Activated CD4-positive, alpha-beta memory T cell treated with anti-CD3 and anti-CD28 coated beads for 36 hours (primary cell): ENCODE data around the gene CEP112. TPM values are rescaled to one million over a fixed set of nuclear protein-coding genes. Genes with fewer than 3 reads are reported as not detected.
A peak's percentile ranks its signal among the peaks of the same experiment; 100 is the strongest.

Experiments
- CTCF ChIA-PET: fragments of 350-600 bp; sonication (Branson Sonifier 250); formaldehyde crosslinking; loops from one replicate; lab custom pipeline; 2021; ENCODE audit warnings: antibody characterized with exemption, inconsistent platforms; lab: Charles Lee
- POLR2A ChIA-PET: fragments of 350-600 bp; sonication (Branson Sonifier 250); formaldehyde crosslinking; loops from one replicate; lab custom pipeline; 2021; ENCODE audit warnings: antibody characterized with exemption; lab: Charles Lee
- DNase-seq: peaks from one replicate; pipeline ENCODE4 v3.0.0-alpha.2; 2020
- H3K27ac Mint-ChIP-seq: one replicate; pipeline ENCODE4 v1.8.0; 2021; ENCODE audit warnings: mixed read lengths
- H3K27me3 Mint-ChIP-seq: one replicate; pipeline ENCODE4 v1.8.0; 2021; ENCODE audit warnings: mixed read lengths
- H3K36me3 Mint-ChIP-seq: one replicate; pipeline ENCODE4 v1.8.0; 2021; ENCODE audit warnings: mixed read lengths
- H3K4me1 Mint-ChIP-seq: one replicate; pipeline ENCODE4 v1.8.0; 2021; ENCODE audit warnings: low read depth, mixed read lengths
- H3K4me3 Mint-ChIP-seq: one replicate; pipeline ENCODE4 v1.8.0; 2021; ENCODE audit warnings: mild to moderate bottlenecking, mixed read lengths
- H3K9me3 Mint-ChIP-seq: one replicate; pipeline ENCODE4 v1.8.0; 2021; ENCODE audit warnings: mixed read lengths
- intact Hi-C: fragments of 100-400 bp; cut with micrococcal nuclease; formaldehyde crosslinking; loops from one replicate; pipeline ENCODE4 v1.15.1; 2023
- total RNA-seq, 2 experiments: library from RNA; stranded (reverse); gene quantifications; one replicate each; pipeline ENCODE4 v1.2.3, GENCODE V29; 2021

The CEP112 gene
- total RNA-seq, 2 experiments from 2014 or later: 3.3 to 3.7 TPM

DNA sequence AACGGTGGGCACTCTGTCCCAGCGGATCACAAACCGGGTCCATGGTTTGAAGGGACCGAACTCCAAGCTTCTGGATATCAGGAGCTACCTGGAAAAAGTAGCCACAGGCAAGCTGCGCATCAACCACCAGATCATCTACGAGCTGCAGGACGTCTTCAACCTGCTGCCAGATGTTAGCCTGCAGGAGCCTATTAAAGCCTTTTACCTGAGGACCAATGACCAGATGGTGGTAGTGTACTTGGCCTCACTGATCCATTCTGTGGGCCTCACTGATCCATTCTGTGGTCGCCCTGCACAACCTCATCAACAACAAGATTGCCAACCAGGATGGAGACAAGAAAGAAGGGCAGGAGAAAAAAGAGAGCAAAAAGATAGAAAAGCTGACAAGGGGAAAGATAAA, 6.3 kb upstream of the CEP112 start:
- H3K36me3 Mint-ChIP-seq: no peaks in the 10 kb centered on the region
- no peak overlapping the region for H3K4me3 Mint-ChIP-seq
- no peak overlapping the region for H3K27ac Mint-ChIP-seq

DNA sequence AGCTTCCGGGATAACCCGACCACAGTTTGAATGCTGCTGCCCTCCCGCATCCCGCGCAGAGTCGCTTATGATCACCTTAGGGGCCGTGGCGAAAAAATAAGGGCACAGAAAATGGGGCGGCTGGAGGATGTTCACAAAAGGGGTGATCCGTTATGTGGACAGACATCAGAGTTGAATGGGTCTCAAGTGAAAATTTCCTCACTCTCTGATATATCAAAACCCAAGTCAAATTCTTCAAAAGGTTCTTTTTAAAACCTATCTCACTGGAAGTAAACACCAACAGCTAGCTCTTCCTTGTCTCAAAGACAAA, 400 bp upstream of the CEP112 start:
- Mint-ChIP-seq H3K4me1 (peaks cover 13% of the 10 kb centered on the region), H3K36me3 (no peaks in the 10 kb centered on the region), H3K4me3 (peak overlapping the region; percentile 81), H3K9me3 (no peaks in the 10 kb centered on the region), H3K27ac (peak overlapping the region; percentile 46), H3K27me3 (no peaks in the 10 kb centered on the region)
- DNase-seq: no peak
- ChIA-PET CTCF (interaction anchor here (3.1 kb wide), 1 partner anchor 8 kb away, joined by 17 read pairs; no protein-coding TSS in a partner anchor), POLR2A (no interaction called here)
- intact Hi-C loops: no loop called here

More for the DNA sequence above, 6.3 kb upstream of the CEP112 start:
- Mint-ChIP-seq H3K4me1 (peaks cover 16% of the 10 kb centered on the region), H3K9me3 (no peaks in the 10 kb centered on the region), H3K27me3 (no peaks in the 10 kb centered on the region)
- no peak for DNase-seq
- intact Hi-C loops: no loop called here
- ChIA-PET CTCF (interaction anchor here (1.4 kb wide), 1 partner anchor 476 kb away, joined by 5 read pairs; no protein-coding TSS in a partner anchor), POLR2A (no interaction called here)

- no peak for DNase-seq
Measured at GRCh38 chr17:66190738-66191592, 968 bp downstream of the CEP112 start.

GRCh38 chr17:66187718-66188117, 4.2 kb downstream of the CEP112 start:
- Mint-ChIP-seq H3K9me3 (no peaks in the 10 kb centered on the region), H3K27ac (no peak overlapping the region), H3K36me3 (no peaks in the 10 kb centered on the region), H3K4me3 (no peak overlapping the region), H3K4me1 (peaks cover 13% of the 10 kb centered on the region), H3K27me3 (no peaks in the 10 kb centered on the region)
- ChIA-PET CTCF (interaction anchor here (0.7 kb wide), 1 partner anchor 886 kb away, joined by 3 read pairs; no protein-coding TSS in a partner anchor), POLR2A (no interaction called here)
- intact Hi-C loops: no loop called here
- no peak for DNase-seq

More at GRCh38 chr17:66190738-66191592, 968 bp downstream of the CEP112 start:
- no peaks in the 10 kb centered on the region for H3K27me3 Mint-ChIP-seq
- ChIA-PET CTCF (interaction anchor here (0.6 to 3.1 kb wide), 4 partner anchors 9 to 583 kb away, joined by 3 to 17 read pairs (median 4); no protein-coding TSS in a partner anchor), POLR2A (interaction anchor here (0.6 to 0.9 kb wide), 2 partner anchors 11 to 926 kb away, joined by 4 read pairs; no protein-coding TSS in a partner anchor)
- H3K4me3 Mint-ChIP-seq: peak overlapping the region; percentile 81
- peak overlapping the region; percentile 42 for H3K27ac Mint-ChIP-seq
- no peaks in the 10 kb centered on the region for H3K9me3 Mint-ChIP-seq
- no peaks in the 10 kb centered on the region for H3K36me3 Mint-ChIP-seq
- intact Hi-C loops: no loop called here
- peaks cover 13% of the 10 kb centered on the region for H3K4me1 Mint-ChIP-seq

DNA sequence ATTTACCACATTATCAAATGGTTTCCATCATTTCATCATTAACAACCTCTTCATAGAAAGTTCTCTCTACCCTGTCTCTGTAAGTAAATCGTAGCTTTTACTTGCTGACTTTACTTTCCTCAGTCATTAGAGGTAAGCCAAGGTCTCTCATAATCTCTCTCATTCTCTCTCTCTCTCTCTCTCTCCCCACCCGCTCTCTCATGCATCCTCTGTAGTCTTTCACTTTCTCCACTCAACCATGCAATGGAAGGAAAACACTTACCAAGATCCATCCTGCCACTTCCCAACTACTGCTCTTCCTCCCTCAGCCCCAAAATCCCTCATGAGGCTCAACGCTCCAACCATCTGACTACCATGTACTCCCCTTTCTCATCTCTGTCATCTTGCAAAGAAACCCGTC, 6.1 kb downstream of the CEP112 start:
- no peak overlapping the region for H3K4me3 Mint-ChIP-seq
- CTCF ChIA-PET: interaction anchor here (1.1 kb wide), 1 partner anchor 954 kb away, joined by 3 read pairs; no protein-coding TSS in a partner anchor
- intact Hi-C loops: no loop called here
- peaks cover under 1% of the 10 kb centered on the region for H3K4me1 Mint-ChIP-seq
- H3K36me3 Mint-ChIP-seq: no peaks in the 10 kb centered on the region
- POLR2A ChIA-PET: no interaction called here
- no peak overlapping the region for H3K27ac Mint-ChIP-seq
- no peak for DNase-seq
- H3K9me3 Mint-ChIP-seq: no peaks in the 10 kb centered on the region
- no peaks in the 10 kb centered on the region for H3K27me3 Mint-ChIP-seq

- Mint-ChIP-seq H3K27me3 (no peaks in the 10 kb centered on the region), H3K27ac (no peak overlapping the region), H3K4me1 (no peaks in the 10 kb centered on the region), H3K9me3 (no peaks in the 10 kb centered on the region), H3K36me3 (peaks cover 1% of the 10 kb centered on the region), H3K4me3 (no peak overlapping the region)
- intact Hi-C loops: no loop called here
- DNase-seq: no peak
- POLR2A ChIA-PET: no interaction called here
- CTCF ChIA-PET: no interaction called here
Measured at GRCh38 chr17:66184392-66184791, 7.5 kb downstream of the CEP112 start.

DNA sequence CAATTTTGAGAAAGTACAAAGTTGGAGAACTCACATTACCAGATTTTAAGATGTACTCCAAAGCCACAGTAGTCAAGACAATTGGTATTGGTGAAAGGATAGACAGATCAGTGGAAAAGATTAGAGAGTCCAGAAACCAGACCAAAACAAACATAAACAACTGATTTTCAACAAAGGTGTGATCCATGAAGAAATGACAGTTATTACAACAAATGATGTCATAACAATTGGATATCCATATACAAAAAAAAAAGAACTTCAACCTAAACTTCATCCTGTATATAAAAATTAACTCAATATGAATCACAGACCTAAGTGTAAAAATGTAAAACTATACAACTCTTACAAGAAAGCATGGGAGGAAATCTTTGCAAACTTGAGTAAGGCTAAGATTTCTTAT, 8.4 kb downstream of the CEP112 start:
- intact Hi-C loops: no loop called here
- Mint-ChIP-seq H3K9me3 (no peaks in the 10 kb centered on the region), H3K27me3 (no peaks in the 10 kb centered on the region), H3K4me1 (no peaks in the 10 kb centered on the region), H3K27ac (no peak overlapping the region), H3K36me3 (peaks cover 1% of the 10 kb centered on the region), H3K4me3 (no peak overlapping the region)
- CTCF ChIA-PET: interaction anchor here (0.6 kb wide), 1 partner anchor 435 kb away, joined by 3 read pairs; no protein-coding TSS in a partner anchor
- no peak for DNase-seq
- POLR2A ChIA-PET: no interaction called here

GRCh38 chr17:66178642-66179041, 13.3 kb downstream of the CEP112 start:
- ChIA-PET CTCF (no interaction called here), POLR2A (no interaction called here)
- Mint-ChIP-seq H3K4me1 (no peaks in the 10 kb centered on the region), H3K9me3 (no peaks in the 10 kb centered on the region), H3K36me3 (peaks cover 1% of the 10 kb centered on the region), H3K27ac (no peak overlapping the region), H3K4me3 (no peak overlapping the region), H3K27me3 (no peaks in the 10 kb centered on the region)
- intact Hi-C loops: no loop called here
- no peak for DNase-seq

GRCh38 chr17:66177048-66177447, 14.9 kb downstream of the CEP112 start:
- no peaks in the 10 kb centered on the region for H3K9me3 Mint-ChIP-seq
- no peak for DNase-seq
- CTCF ChIA-PET: no interaction called here
- H3K36me3 Mint-ChIP-seq: peaks cover 1% of the 10 kb centered on the region
- POLR2A ChIA-PET: no interaction called here
- no peaks in the 10 kb centered on the region for H3K4me1 Mint-ChIP-seq
- H3K4me3 Mint-ChIP-seq: no peak overlapping the region
- H3K27ac Mint-ChIP-seq: no peak overlapping the region
- intact Hi-C loops: no loop called here
- H3K27me3 Mint-ChIP-seq: no peaks in the 10 kb centered on the region

DNA sequence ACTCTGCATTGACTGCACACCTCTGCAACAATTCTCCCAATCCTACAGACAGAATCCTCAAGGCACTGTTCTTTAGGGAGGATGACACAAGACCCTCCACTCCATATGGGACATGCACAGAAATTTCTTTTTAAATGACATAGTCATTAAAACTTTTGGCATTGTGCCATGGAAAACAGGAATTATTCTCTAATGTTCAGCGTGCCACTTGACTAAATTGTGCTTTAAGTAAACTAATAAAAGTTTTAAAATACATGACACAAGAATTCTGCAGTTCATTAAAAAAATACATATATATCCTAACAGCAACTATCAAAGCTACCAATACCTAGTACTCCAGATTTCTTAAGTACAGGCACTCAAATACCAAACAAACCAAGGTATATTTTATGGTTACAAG, 16.0 kb downstream of the CEP112 start:
- no peaks in the 10 kb centered on the region for H3K9me3 Mint-ChIP-seq
- ChIA-PET POLR2A (no interaction called here), CTCF (no interaction called here)
- no peaks in the 10 kb centered on the region for H3K4me1 Mint-ChIP-seq
- H3K4me3 Mint-ChIP-seq: no peak overlapping the region
- H3K36me3 Mint-ChIP-seq: peaks cover 1% of the 10 kb centered on the region
- DNase-seq: no peak
- H3K27ac Mint-ChIP-seq: no peak overlapping the region
- no peaks in the 10 kb centered on the region for H3K27me3 Mint-ChIP-seq
- intact Hi-C loops: no loop called here

DNA sequence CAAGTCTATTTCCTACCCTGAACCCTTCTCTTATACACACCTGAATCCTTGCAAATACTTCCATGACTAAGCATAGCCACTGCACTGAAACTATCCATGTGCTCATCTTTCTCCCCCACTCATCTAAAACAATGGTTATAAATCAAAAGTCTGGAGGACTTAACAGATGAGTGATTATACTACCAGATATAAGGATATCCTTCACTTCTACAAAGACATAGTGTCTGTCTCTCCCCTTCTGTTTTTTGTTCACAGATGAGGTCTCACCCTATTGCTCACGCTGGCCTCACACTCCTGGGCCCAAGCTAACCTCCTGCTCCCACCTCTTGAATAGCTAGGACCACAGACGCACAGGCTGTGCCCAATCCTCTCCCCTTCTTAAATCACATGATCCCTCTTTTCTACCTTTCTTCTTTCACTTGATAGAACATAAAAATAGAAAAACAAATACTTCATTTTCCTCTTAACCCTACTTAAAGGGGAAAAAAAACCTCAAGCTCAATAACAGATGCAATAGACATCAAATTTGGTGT, 19.2 kb downstream of the CEP112 start:
- DNase-seq: no peak
- Mint-ChIP-seq H3K27me3 (no peaks in the 10 kb centered on the region), H3K9me3 (no peaks in the 10 kb centered on the region), H3K4me3 (no peak overlapping the region), H3K36me3 (no peaks in the 10 kb centered on the region), H3K27ac (no peak overlapping the region), H3K4me1 (no peaks in the 10 kb centered on the region)
- CTCF ChIA-PET: interaction anchor here (0.8 kb wide), 1 partner anchor 8 kb away, joined by 3 read pairs; no protein-coding TSS in a partner anchor
- intact Hi-C loops: no loop called here
- POLR2A ChIA-PET: no interaction called here

- POLR2A ChIA-PET: no interaction called here
Measured at GRCh38 chr17:66172144-66172543, 19.8 kb downstream of the CEP112 start.

More at GRCh38 chr17:66172144-66172543, 19.8 kb downstream of the CEP112 start:
- Mint-ChIP-seq H3K36me3 (no peaks in the 10 kb centered on the region), H3K27ac (no peak overlapping the region), H3K9me3 (no peaks in the 10 kb centered on the region), H3K27me3 (no peaks in the 10 kb centered on the region), H3K4me1 (no peaks in the 10 kb centered on the region), H3K4me3 (no peak overlapping the region)
- no peak for DNase-seq
- intact Hi-C loops: no loop called here
- CTCF ChIA-PET: interaction anchor here (0.5 kb wide), 1 partner anchor 1020 kb away, joined by 3 read pairs; no protein-coding TSS in a partner anchor
